Stimulated activated CD4-positive, alpha-beta T cell treated with anti-CD3 and anti-CD28 coated beads, Interleukin-2, amount 100 ng/mL, for 48 hours (primary cell): ENCODE results near the gene GLRX5.

Source experiments
- DNase-seq, 2 donors: peaks; one replicate each; pipeline ENCODE4 v3.0.0-alpha.2; 2020

Gene GLRX5

DNA sequence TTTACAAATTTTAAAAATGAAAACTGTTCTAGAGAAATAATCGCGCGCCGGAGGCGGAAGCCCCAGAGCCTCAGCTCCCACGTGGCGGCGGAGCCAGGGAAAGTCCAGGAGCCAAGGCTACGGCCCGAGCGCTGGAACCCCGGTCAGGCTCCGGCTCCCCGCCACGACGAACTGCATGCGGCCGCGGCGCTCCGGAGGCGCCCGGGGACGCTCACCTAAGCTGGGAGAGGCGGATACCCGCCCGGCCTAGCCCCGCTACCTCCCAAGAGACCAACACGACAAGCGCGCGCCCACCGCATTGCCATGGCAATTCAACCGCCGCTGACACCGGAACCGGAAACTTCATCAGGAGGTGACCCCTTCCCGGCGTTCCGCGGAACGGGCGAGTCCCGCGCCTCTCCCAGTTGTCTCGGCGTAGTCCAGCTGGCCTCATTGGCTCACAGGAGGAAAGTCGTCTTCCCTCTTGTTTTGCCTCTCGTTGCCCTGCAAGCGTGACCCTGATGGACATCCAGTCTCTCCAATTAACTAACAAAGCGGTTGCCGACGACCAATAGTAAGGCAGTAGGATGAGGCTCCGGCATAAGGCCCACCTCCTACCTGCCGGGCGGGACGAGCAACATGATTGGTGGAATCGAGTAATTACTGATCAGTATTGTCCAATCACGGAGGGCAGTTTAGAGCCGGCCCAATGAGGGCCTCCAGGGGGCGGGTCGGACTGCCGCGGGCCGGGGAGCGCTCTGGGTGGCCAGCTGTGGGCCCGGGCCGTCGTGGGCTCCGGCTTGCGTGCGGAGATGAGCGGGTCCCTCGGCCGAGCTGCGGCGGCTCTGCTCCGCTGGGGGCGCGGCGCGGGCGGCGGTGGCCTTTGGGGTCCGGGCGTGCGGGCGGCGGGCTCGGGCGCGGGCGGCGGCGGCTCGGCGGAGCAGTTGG is at the start of gene GLRX5:
Gene GLRX5, plus strand, starts transcription at position 752 of the 927 bp plus-strand sequence. Its CDS starts 40 bp downstream, at position 792.
- peak; percentile 92 to 93 for DNase-seq

DNA sequence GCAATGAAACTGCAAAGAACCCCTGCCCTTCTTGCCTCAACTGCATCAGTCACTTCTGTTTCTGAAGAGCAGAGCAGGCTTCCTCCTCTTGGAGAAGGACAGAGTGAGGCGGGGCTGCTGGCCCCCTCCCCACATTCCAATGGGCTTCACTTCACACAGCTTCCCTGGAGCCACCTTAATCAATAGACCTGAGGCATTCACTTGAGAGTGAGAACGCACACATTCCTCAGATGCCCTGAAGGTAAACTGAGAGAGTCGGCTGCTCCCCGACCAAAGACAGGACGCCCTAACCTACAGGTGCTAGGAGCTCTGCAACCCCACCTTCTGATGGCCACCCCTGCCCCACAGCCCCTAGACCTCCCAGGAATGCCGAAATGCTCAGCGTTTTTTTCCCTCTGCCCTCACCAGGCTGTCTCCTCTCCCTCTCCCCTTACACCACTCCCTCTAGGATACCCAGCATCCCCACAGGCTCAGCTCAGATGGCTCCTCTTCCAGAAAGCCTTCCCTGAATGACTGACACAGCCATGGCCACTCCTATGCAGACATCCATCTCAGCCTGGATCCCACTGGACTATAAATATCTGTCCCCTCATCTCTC is 49.5 kb upstream of the GLRX5 start:
- no peak for DNase-seq

DNA sequence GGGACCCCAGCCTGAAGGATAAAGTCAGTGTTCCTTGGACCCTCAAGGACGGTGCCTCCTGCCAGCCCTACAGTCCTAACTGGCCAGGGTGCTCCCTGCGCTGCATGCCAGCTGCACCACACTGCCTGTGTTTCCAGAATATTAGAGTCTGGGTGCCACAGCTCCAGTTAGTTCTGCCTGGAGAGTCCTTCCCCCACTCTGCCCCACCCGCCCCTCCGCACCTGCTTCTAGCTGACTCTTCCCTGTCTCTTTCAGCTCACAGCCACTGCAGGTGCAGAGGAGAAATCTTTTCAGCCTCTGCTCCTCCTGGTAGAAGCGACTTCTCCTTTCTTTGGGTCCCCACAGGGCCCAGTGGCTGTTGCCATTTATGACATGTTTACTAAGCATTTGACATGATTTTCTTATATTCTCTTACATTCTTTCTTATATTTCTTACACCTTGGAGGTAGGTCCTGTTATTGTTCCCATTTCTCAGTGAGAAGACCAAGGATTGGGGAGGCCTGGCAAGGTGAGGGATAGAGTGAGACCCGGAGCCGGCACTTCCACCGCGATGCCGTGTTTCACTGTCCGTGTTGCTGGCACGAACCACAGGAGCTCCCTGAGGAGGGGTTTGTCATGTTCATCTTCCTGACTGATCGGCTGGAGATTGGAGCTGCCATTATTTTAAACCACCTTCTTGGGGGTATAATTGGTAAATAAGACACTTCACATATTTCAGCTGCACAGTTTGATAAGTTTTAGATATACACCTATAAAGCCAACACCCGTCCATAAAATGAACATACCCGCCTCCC is 47.8 kb upstream of the GLRX5 start:
- DNase-seq, result no peak

DNA sequence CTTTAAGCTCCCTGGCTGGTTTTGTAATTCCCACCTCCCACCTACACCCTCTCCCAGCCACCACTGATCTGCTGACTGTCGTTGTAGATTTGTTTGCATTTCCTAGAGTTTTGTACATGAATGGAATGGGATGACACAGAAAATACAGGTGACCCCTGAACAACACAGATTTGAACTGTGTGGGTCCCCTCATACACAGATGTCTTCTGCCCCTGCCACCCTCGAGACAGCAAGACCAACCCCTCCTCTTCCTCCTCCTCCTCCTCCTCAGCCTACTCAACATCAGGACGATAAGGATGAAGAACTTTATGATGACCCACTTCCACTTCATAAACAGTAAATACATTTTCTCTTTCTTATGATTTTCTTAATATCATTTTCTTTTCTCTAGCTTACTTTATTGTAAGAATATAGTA is 47.2 kb upstream of the GLRX5 start:
- DNase-seq, result no peak

DNA sequence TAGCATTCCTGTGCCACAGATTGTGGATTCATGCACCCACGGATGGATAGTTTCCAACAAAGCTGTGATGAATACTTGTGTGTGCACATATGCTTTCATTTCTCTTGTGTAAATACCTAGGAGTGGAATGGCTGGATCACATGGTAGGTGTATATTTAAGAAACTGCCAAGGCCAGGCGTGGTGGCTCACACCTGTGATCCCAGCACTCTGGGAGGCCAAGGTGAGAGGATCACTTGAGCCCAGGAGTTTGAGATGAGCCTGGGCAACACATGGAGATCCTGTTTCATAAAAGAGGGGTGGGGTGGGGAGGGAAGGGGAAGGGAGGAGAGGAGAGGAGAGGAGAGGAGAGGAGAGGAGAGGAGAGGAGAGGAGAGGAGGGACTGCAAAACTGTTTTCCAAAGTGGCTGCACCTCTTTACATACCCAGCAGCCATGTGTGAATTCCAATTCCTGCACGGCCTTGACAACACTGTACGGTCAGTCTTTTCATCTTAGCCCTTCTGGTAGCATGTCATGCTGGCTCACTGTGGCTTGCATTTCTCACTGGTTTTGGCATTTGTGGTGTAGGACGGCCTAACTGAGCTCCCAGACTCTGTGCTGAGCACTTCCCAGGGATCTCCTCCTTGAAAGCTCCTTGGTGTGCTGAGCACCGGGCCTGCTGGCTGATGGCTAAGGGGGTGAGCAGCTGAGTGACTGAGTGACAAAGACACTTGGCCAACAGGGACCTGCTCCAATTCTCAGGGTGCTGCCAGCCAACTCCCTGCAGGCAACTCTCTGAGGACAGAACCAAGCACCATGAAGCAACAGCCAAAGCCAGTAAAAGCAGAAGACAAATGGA is 46.3 kb upstream of the GLRX5 start:
- no peak for DNase-seq

DNA sequence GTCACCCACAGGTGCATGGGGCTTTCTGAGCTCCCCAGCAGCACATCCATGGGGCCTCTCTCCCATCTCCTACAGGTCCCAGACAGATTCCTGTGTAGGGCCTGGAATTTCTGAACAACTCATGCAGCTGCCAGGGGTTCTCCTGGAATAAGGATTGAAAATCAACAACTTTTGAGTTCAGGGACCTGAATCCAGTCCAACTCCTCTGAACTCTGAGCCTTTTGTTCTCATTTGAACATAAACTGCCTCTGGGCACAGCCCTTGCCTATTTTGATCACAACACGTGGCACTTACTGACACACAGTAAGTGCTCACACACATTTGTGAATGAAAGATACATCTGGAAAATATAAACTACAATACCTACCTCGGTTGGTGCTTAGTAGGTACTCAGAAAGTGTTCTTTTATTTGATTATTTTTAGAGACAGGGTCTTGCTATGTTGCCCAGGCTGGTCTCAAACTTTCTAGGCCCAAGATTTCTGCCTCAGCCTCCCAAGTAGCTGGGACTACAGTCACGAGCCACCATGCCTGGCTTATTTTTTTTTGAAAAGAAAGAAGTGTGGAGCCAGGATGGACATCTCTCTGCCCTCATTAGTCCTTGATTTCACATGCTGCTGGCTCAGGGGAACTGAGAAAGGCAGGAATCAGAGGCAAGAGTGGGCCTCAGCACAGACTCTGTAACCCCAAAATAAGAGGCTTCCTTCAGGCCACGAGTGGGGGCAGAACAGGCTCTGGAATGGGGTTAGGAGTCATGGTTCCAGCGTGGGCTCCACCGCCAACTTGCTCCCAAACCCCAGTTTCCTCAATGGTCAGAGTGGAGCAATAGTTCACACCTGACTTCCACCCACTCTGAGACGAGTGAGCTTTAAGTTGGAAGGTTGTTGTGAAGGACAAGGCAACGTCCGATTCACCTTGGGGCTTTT is 45.4 kb upstream of the GLRX5 start:
- no peak for DNase-seq

DNA sequence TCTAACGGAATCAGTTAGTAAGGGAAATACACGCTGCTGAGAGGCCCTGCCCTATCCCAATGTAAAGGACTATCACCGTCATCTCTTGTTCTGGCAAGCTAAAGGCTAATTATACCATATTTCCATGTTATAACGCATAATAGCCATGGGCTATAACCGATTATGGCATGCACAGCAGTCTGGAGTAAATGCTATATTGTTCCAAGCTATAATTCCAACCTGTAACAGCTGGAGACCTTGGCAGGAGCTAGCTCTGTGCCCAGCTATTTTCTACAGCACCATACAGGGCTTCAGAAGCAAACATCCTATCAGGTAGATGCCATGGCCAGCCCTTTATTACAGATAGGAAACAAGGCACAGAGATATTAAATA is 44.7 kb upstream of the GLRX5 start:
- no peak for DNase-seq

DNA sequence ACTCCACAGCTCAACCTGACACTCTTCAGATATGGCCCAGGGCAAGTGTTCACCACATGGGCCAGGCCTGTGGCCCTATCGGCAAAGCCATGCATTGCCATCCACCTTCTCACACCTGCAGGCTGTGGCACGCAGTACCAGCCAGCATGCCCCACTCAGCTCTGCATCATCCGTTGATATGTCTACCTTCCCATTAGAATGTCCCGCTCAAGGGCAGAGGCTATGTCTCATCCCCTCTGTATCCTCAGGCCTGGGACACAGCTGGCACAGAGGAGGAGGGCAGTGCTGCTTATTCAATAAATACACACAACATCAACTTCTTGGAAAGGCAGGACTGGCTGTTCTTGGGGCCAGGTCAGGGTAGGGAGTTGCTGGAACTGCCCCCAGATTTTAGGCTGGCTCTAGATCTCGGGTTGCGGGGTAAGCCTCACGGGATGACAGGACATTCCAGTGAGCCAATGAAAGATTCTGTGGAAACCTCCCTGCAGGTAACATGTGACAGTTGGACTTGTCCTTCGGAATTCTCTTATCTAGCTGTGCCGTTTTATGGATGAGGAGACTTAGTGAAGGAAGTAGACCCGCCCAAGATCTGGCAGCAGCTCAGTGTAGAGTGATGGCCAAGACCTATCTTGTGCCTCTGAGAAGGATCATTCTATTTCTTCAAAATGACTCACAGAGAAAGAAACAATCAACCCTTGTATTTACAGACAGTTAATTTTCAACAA is 44.0 kb upstream of the GLRX5 start:
- DNase-seq, result no peak

DNA sequence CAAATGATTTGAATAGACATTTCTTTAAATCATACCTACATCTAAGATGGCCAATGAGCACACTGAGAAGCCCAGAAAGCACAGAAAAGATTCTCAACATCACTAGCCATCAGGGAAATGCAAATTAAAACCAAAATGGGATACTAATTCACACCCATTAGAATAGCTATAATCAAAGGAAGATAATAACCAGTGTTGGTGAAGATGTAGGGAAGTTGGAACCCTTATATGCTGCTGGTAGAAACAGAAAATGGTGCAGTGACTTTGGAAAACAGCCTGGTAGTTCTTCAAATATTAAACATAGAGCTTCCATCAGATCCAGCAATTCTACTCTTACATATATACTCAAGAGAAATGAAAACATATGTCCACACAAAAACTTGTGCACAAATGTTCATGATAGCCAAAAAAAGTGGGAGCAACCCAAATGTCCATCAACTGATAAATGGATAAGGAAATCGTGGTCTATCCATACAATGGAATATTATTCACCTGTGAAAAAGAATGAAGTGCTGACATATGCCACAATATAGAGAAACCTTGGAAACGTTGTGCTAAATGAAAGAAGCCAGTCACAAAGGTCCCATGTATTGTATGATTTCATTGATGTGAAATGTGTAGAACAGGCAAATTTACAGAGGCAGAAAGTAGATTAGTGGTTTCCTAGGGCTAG is 42.8 kb upstream of the GLRX5 start:
- DNase-seq, result no peak

DNA sequence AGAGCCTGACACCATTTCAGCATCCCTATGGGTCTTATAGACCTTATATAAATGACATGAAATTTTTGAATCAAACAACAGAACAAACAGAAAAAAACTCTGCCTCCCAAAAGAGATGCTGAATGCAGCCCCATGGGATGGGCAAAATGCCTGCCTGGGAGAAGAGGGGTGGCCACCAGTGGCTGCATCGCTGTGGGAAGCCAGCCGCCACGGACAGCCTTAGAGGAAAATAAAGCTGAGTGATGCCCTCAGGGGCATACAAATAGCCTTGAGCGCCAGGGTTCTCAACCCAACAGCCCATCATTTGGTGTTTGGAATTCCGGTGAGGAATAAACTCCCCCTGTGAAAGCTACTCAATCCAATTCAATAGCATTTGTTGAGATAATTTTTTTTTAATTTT is 41.3 kb upstream of the GLRX5 start:
- DNase-seq, result no peak

DNA sequence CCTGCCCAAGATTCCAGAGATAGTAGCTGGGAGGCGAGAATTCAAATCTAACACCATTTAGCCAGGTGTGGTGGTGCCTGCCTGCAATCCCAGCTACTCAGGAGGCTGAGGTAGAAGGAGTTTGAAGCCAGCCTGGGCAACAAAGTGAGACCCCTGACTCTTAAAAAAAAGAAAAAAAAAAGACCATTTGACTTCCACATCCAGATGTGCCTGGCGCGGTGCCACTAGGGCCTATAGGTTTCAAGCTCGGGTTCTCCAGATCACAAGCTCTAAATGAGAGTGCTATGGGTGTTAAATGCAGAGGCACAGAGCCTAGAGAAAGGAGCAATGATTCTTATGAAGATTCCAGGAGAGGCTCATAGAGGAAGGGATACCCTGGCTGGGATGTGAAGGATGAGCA is 40.9 kb upstream of the GLRX5 start:
- DNase-seq, result no peak

DNA sequence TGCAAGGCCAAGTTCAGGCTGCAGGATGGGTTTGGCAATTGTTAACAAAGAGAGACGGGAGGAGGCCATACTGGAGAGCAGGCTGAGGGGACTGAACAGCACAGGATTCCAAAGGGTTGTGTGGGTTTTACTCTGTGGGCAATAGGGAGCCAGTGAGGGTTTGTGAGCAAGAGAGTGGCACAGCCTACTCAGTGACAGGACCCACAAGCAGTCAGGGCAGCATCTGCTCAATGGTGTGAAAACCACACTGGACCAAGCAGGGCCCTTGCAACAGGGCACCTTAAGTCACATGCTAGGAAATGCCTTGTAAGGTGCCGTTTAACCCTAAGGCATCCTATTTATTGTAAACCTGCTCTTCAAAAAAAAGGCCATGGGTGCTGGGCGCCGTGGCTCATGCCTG is 40.4 kb upstream of the GLRX5 start:
- no peak for DNase-seq

DNA sequence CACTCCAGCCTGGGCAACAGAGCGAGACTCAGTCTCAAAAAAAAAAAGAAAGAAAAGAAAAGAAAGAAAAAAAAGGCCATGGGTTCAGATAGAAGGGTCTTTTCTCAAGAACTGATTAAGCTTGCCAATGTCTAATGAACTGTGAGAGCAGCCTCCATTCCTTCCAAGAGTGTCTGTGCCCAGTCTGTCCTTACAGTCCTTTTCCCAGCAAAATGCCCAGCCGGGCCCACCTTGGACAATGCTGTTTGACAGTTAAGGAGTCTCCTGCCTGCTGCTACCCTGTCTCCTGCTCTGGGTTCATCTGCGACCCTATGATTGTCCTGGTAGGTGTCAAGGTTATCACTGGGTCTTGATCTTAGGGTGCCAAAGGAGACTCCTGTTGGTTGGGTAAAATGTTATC is 39.8 kb upstream of the GLRX5 start:
- DNase-seq, result no peak

DNA sequence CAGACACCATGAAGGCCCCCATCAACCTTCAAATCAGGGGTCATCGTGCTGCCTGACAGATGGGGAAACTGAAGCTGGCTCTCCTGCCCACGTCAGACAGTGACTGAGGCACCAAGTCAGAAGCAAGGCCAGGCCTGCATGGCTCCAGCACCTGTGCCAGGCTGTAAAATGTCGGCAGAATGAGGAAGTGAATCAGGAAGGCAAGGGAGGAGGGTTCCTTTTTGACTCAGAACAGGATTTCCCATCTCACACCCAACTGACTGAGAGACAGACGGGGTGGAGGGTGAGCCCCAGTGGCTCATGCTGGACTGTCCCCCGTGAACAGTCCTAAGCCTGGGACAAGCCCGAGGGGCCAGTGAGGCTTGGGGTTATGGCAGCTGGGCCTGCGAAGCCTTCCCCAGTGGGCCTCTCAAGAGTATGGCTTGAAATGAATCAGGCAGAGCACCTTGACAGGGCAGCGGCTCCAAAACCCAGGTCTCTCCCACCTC is 39.3 kb upstream of the GLRX5 start:
- no peak for DNase-seq

DNA sequence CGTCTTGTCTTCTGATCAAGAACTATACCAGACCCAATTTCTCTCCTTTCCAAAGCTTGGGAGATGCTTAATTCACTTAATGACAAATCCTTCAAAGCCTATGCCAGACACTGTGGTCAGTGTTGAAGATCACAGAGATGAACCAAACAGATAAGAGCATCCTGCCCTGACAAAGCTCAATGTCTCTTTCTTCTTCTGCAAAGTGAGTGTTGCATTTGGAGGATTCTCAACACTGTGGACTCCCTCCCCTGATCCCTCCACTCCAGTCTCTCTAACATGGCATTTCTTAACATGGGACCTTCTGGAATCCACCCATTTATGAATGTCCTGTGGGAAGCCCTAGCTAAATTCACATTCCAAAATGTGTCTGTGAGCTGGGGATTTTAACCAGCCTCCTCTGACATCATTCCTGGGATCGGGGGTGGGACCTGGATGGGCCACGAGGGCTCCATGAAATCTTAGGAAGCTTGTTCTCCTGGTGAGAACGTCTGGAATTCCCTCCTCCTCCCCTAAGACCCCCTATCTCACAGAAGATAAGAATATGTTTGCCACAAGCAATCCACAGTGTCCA is 38.7 kb upstream of the GLRX5 start:
- DNase-seq, result no peak

DNA sequence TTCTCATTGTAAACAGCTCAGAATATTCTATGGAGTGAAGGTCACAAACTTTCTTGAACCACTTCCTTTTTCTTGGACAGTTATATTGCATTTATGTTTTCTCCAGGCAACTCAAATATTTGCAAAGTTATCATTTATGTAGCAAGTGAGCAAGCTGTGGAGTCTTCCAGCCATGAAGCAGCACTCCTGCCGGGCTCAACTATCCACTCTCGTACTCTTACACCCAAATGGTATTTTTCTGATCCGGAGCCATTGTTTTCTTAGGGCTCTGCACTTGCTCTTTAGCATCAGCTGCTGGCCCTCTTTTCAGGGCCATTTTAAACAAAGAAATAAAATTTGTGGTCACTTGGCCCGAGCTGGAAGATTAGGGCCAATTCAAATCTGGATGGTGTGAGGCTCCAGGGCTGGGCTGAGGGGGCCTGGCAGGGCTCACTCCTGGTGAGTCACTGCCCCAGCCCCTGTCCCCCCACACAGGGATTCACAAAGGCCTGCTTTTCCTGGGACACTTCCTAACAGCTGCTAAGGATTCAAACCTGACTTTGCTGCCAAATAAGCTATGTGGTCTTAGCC is 38.1 kb upstream of the GLRX5 start:
- DNase-seq, result no peak

DNA sequence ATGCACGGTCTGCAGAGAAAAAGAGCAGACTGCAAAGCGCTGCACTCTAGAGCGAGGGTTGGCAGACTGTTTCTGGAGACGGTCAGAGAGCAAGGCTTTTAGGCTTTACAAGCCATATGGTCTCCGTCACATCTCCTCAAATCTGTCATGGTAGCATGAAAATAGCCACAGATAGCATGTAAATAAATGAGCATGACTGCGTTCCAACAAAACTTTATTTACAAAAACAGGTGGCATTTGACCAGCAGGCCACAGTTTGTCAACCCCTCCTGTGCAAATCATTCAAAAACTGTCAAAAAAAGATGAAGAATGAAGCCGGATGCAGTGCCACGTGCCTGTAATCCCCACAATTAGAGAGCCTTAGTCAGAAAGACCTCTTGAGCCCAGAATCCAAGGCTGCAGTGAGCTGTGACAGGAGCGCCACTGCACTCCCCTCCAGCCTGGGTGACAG is 37.3 kb upstream of the GLRX5 start:
- no peak for DNase-seq

DNA sequence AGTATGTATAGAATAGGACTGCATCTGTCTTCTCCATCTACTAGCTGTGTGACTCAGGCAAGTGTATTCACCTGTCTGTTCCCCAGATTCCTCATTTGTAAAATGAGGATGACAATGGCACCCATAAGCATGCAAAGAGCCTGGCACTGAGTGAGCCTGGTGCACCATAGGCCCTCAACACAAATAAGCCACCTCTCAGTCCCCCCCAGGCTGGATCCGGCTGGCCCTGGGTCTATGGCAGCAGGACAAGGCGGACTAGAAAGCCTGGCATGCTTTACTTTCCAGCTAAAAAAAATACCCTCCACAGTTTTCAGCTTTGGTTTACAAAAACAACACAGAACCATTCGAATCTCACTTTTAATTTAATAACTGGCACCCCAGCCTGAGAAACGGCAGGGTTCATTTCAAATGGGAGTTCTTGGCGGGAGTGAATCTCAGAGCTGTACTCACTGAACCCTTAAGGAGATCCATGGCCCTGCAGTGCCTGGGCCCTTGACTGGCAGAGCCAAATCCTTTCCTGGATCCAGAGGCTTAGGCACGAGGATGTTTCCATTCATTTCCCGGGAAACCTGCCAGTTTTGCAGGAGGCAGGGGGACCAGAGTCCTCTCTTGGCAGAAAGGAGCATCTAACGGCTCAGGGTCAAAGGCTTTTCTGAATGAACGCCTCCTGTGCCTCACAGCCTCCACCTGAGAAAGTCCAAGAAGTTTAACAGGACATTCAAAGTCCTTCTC is 36.1 kb upstream of the GLRX5 start:
- no peak for DNase-seq

DNA sequence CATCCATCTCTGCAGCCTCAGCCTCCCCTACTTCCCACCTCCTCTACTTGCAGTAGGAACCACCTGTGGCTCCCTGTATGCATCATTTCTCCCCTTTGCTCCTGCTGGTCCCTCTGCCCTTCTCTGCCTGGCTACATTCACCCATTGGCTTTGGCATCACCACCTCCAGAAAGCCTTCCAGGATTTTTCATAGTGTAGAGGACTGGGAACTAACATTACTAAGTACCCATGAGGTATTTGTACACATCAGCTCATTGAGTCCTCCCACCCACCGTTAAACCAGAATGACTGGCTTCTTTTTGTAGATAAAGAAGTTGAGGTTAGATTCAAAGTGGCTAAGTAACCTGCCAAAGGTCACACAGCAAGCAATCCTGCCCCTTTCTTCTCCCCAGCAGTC is 35.5 kb upstream of the GLRX5 start:
- DNase-seq, result no peak
